Caco-2 (cell line): Measurements from ENCODE around the gene ALDH2. TPM values are rescaled to one million over a fixed set of nuclear protein-coding genes. Genes with fewer than 3 reads are reported as not detected.
A peak's percentile ranks its signal among the peaks of the same experiment; 100 is the strongest.

Experiments
- BruUV-seq: library from RNA; stranded (reverse); fragments of 400-500 nt; replicated peaks from 2 replicates; lab custom pipeline; 2021; lab: Mats Ljungman, UMichigan
- CTCF ChIA-PET: fragments of 300-600 bp; sonication (Branson Sonifier 250); formaldehyde crosslinking; loops from one replicate; lab custom pipeline; 2022; ENCODE audit warnings: antibody characterized with exemption; lab: Charles Lee
- POLR2A ChIA-PET: fragments of 300-600 bp; sonication (Branson Sonifier 250); formaldehyde crosslinking; loops from one replicate; lab custom pipeline; 2022; ENCODE audit warnings: antibody characterized with exemption; lab: Charles Lee
- DNase-seq, 2 experiments: peaks; one replicate each; pipeline versions ENCODE4 v3.0.0 to v3.0.0-alpha.2; 2020 to 2022
- H3K27me3 ChIP-seq: replicated peaks from 2 replicates; pipeline ENCODE4 v1.6.0; 2011; ENCODE audit warnings: low read length; ENCODE audit not compliant: control insufficient read depth, insufficient read depth
- H3K36me3 ChIP-seq: 2 replicates; pipeline ENCODE4 v1.5.1; 2011; ENCODE audit warnings: low read length; ENCODE audit not compliant: control insufficient read depth, insufficient read depth
- H3K4me1 ChIP-seq: fragments of 250-450 bp; sonication (Bioruptor Pico); 2 replicates; pipeline ENCODE4 v1.5.1; 2020; ENCODE audit warnings: mild to moderate bottlenecking
- H3K4me3 ChIP-seq: 2 replicates; pipeline ENCODE4 v1.5.1; 2011; ENCODE audit warnings: low read depth, mild to moderate bottlenecking, control low read depth, low read length
- H3K9me3 ChIP-seq: fragments of 250-450 bp; sonication (Bioruptor Pico); 2 replicates; pipeline ENCODE4 v1.5.1; 2020; ENCODE audit warnings: mild to moderate bottlenecking, moderate library complexity
- H3K27ac Mint-ChIP-seq: one replicate; pipeline ENCODE4 v1.8.0; 2022; ENCODE audit warnings: mixed read lengths; ENCODE audit not compliant: unreplicated experiment
- H3K27me3 Mint-ChIP-seq: one replicate; pipeline ENCODE4 v1.8.0; 2022; ENCODE audit warnings: mixed read lengths; ENCODE audit not compliant: insufficient read depth, unreplicated experiment
- H3K36me3 Mint-ChIP-seq: one replicate; pipeline ENCODE4 v1.8.0; 2022; ENCODE audit warnings: mild to moderate bottlenecking, mixed read lengths; ENCODE audit not compliant: insufficient read depth, unreplicated experiment
- H3K4me1 Mint-ChIP-seq: one replicate; pipeline ENCODE4 v1.8.0; 2022; ENCODE audit warnings: low read depth, mixed read lengths; ENCODE audit not compliant: unreplicated experiment
- H3K4me3 Mint-ChIP-seq: one replicate; pipeline ENCODE4 v1.8.0; 2022; ENCODE audit warnings: mild to moderate bottlenecking, moderate library complexity, mixed read lengths; ENCODE audit not compliant: unreplicated experiment
- H3K9me3 Mint-ChIP-seq: one replicate; pipeline ENCODE4 v1.8.0; 2022; ENCODE audit warnings: mixed read lengths; ENCODE audit not compliant: unreplicated experiment
- CTCF ChIP-seq, 2 experiments: fragments of 200-600 bp in 1 of 2; IDR thresholded peaks; 1 replicate in 1 of 2; 2 replicates in 1 of 2; pipeline versions ENCODE4 v1.5.1 to v1.8.0; 2011 to 2022; ENCODE audit warnings: antibody characterized with exemption in 1 of 2, control low read depth in 1 of 2, inconsistent platforms in 1 of 2, low read depth in 1 of 2, low read length in 1 of 2, mild to moderate bottlenecking in 1 of 2, moderate library complexity in 1 of 2; ENCODE audit not compliant: insufficient read depth in 1 of 2, severe bottlenecking in 1 of 2, unreplicated experiment in 1 of 2
- intact Hi-C: fragments of 100-400 bp; cut with micrococcal nuclease; formaldehyde crosslinking; loops from one replicate; pipeline ENCODE4 v1.10.0; 2022; ENCODE audit not compliant: unreplicated experiment
- total RNA-seq: library from RNA; stranded (reverse); gene quantifications from 2 replicates; pipeline ENCODE4 v1.2.3, GENCODE V29; 2022

Gene ALDH2
- total RNA-seq, 1 experiment from 2014 or later, result 196 TPM

DNA sequence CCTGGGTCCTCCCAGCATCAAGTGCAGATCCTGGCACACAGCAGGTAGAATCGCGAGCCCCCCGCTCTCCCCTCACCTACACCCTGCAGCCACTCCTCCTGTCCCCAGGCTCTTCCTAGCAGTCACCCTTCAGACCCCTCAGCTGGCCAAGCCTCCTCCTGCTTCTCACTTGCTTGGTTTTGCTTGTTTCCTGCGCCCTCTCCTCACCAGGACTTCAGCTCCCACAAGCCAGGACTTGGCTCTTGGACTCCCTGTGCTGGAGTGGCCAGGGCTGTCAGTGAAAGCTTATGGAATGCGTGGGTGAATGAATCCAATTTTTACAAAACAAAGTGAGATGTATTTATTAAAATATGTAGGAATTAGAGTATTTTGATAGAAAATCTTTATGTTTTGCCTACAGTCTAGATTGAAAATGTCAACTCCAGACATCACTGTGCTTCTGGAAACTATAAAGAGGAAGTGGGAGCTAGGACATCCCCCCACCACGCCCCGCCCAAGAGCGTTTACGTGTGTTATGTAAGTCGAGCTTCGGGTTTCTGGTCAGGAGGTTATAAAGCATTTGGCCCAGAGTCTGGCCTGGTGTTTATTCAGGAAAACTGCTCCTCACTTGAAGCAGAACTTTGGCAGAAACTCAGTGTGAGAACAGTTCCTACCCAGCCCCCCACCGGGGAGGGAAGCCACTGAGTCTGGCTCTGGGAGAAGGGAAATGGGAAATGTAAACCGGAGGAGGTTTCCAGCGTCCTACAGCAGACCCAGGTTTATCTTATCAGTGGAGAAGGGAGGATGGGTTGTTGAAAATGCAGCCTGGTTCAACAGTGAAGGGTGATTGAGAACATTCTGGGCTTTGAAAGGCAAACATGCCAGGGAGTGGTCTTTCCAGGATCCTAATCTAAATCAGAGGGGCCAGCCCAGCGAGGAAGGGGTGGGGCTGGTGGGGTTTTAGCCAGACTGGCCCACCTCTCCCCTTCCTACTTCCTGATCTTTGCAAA, 8.8 kb downstream of the ALDH2 start:
- TF ChIP-seq CTCF (IDR thresholded peaks at IDR 0.05; ENCODE audit: insufficient read depth in 1 of 2, low read depth in 1 of 2, low read length in 1 of 2, severe bottlenecking in 1 of 2, unreplicated experiment in 1 of 2), result no peak
- H3K27ac Mint-ChIP-seq, result peak overlapping the region; percentile 94
- intact Hi-C loops, result loop anchor here (1.0 to 10.0 kb wide), 2 partner anchors 8 to 91 kb away; partner anchors contain the start of genes ACAD10 and BRAP
- H3K36me3 Mint-ChIP-seq, result peaks cover 47% of the 10 kb centered on the region
- H3K27me3 Mint-ChIP-seq, result no peaks in the 10 kb centered on the region
- POLR2A ChIA-PET, result interaction anchor here (0.5 to 1.9 kb wide), 8 partner anchors 9 to 238 kb away, joined by 3 to 21 read pairs (median 3); partner anchors contain the start of genes ACAD10, ALDH2, BRAP and ERP29
- TSS peak; percentile 62 for BruUV-seq
- DNase-seq, result peak; percentile 75 to 82
- H3K9me3 Mint-ChIP-seq, result no peaks in the 10 kb centered on the region
- peak overlapping the region; percentile 77 for H3K4me3 Mint-ChIP-seq
- Histone ChIP-seq H3K36me3 (peaks cover 4% of the 10 kb centered on the region; the same call in 1 of the 2 replicates), H3K9me3 (no peaks in the 10 kb centered on the region), H3K4me3 (peak overlapping the region; percentile 4; the same call in 1 of the 2 replicates), H3K4me1 (peaks cover 40% of the 10 kb centered on the region), H3K27me3 (no peaks in the 10 kb centered on the region)
- CTCF ChIA-PET, result interaction anchor here (1.0 kb wide), 1 partner anchor 9 kb away, joined by 6 read pairs; the partner anchor contains the start of gene ALDH2
- H3K4me1 Mint-ChIP-seq, result peaks cover 39% of the 10 kb centered on the region

DNA sequence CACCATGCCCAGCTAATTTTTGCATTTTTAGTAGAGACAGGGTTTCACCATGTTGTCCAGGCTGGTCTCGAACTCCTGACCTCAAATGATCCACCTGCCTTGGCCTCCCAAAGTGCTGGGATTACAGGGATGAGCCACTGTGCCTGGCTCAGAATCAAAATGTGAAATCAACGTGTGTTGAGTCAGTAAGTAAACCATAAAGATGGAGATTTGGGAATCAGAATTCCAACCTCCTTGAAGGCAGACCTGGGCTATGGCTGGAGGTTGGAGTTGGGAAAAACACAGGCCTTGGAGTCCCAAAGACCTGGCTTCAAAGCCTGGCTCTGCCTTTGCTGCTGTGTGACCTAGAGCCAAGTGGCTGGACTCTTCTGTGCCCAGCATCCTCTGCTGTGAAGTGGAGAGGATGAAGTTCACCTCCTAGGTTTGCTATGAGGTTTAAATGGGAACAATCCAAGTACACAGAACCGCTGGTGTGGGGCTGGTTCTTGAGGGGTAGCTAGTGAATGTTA, 10.2 kb downstream of the ALDH2 start:
- Histone ChIP-seq H3K36me3 (peaks cover 8% of the 10 kb centered on the region), H3K27me3 (no peaks in the 10 kb centered on the region), H3K4me1 (peaks cover 40% of the 10 kb centered on the region), H3K9me3 (no peaks in the 10 kb centered on the region), H3K4me3 (no peak overlapping the region)
- BruUV-seq, result no TSS peak
- no peak for TF ChIP-seq CTCF (IDR thresholded peaks at IDR 0.05; ENCODE audit: insufficient read depth in 1 of 2, low read depth in 1 of 2, low read length in 1 of 2, severe bottlenecking in 1 of 2, unreplicated experiment in 1 of 2)
- DNase-seq, result no peak
- CTCF ChIA-PET, result no interaction called here
- intact Hi-C loops, result loop anchor here (10.0 kb wide), 1 partner anchor 92 kb away; the partner anchor contains the start of genes ACAD10 and BRAP
- Mint-ChIP-seq H3K9me3 (no peaks in the 10 kb centered on the region), H3K36me3 (peaks cover 60% of the 10 kb centered on the region), H3K27me3 (no peaks in the 10 kb centered on the region), H3K27ac (no peak overlapping the region), H3K4me3 (no peak overlapping the region), H3K4me1 (peaks cover 42% of the 10 kb centered on the region)
- POLR2A ChIA-PET, result interaction anchor here (1.1 kb wide), 1 partner anchor 10 kb away, joined by 7 read pairs; the partner anchor contains the start of gene ALDH2
